ENCODE measurements around the gene TMEM161A. TPM values are rescaled to one million over a fixed set of nuclear protein-coding genes. Genes with fewer than 3 reads are reported as not detected.

TMEM161A gene
- total RNA-seq, 1 experiment from 2014 or later, result 76.0 TPM

DNA sequence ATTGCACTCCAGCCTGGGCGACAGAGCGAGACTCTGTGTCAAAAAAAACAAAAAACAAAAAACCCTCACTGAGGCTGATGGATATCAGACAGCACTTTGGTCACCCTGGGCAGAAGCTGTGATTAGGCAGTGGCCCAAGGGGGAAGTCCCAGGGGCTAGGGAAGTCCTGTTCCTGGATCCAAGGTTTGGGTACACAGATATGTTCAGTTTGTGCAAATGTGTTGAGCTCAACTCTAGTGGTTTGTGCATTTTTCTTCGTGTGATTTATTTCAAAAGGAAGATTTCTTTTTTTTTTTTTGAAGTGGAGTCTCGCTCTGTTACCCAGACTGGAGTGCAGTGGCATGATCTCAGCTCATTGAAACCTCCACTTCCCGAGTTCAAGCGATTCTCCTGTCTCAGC lies 19.5 kb upstream of the TMEM161A start:
- CTCF ChIA-PET, result interaction anchor here (1.6 kb wide), 1 partner anchor 10 kb away, joined by 3 read pairs; no protein-coding TSS in a partner anchor
- BruUV-seq (replicated peaks), result no TSS peak

More for the DNA sequence above, 19.5 kb upstream of the TMEM161A start:
- intact Hi-C loops (cut with micrococcal nuclease), result no loop called here
- Histone ChIP-seq H3K27ac (ENCODE audit: low read depth, low read length) (no peak overlapping the region), H3K4me2 (ENCODE audit: low read length) (no peak overlapping the region), H3K79me2 (ENCODE audit: insufficient read depth, low read length) (no peaks in the 10 kb centered on the region), H3K4me1 (ENCODE audit: control insufficient read depth in 1 of 2, insufficient read depth in 2 of 2, low read length in 2 of 2) (no peaks in the 10 kb centered on the region), H3K9me3 (ENCODE audit: control insufficient read depth in 1 of 2, insufficient read depth in 1 of 2, low read depth in 1 of 2, low read length in 2 of 2) (no peaks in the 10 kb centered on the region), H3K4me3 (replicated peaks in 1 of 2; ENCODE audit: low read depth in 1 of 2, low read length in 2 of 2) (no peak overlapping the region), H4K20me1 (ENCODE audit: insufficient read depth) (no peaks in the 10 kb centered on the region), H3K27me3 (ENCODE audit: insufficient read depth, low read length) (no peaks in the 10 kb centered on the region), H3K36me3 (ENCODE audit: control insufficient read depth in 1 of 2, insufficient read depth in 2 of 2, low read length in 2 of 2) (no peaks in the 10 kb centered on the region), H3K9me2 (ENCODE audit: insufficient read depth) (no peaks in the 10 kb centered on the region), H3K9ac (ENCODE audit: low read length) (no peak overlapping the region), H2AFZ (ENCODE audit: low read depth, low read length, poor library complexity, severe bottlenecking) (no peak overlapping the region)
- TF ChIP-seq SIN3A (IDR thresholded peaks at IDR 0.05; ENCODE audit: low read depth) (no peak), EGR1 (IDR thresholded peaks at IDR 0.05; ENCODE audit: low read depth) (no peak), ELF1 (IDR thresholded peaks at IDR 0.05; ENCODE audit: borderline replicate concordance, low read depth) (no peak), CEBPB (IDR thresholded peaks at IDR 0.05; ENCODE audit: low read depth) (no peak), EZH2phosphoT487 (IDR thresholded peaks at IDR 0.05; ENCODE audit: borderline replicate concordance) (no peak), RAD21 (IDR thresholded peaks at IDR 0.05; ENCODE audit: low read depth) (no peak), CBX3 (IDR thresholded peaks at IDR 0.05; ENCODE audit: low read depth) (no peak), POLR2AphosphoS5 (IDR thresholded peaks at IDR 0.05; ENCODE audit: low read depth, low read length) (no peak)
- TF ChIP-seq, protein P1, sequence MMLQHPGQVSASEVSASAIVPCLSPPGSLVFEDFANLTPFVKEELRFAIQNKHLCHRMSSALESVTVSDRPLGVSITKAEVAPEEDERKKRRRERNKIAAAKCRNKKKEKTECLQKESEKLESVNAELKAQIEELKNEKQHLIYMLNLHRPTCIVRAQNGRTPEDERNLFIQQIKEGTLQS (IDR thresholded peaks at IDR 0.05), result no peak
- TF ChIP-seq, protein P2, sequence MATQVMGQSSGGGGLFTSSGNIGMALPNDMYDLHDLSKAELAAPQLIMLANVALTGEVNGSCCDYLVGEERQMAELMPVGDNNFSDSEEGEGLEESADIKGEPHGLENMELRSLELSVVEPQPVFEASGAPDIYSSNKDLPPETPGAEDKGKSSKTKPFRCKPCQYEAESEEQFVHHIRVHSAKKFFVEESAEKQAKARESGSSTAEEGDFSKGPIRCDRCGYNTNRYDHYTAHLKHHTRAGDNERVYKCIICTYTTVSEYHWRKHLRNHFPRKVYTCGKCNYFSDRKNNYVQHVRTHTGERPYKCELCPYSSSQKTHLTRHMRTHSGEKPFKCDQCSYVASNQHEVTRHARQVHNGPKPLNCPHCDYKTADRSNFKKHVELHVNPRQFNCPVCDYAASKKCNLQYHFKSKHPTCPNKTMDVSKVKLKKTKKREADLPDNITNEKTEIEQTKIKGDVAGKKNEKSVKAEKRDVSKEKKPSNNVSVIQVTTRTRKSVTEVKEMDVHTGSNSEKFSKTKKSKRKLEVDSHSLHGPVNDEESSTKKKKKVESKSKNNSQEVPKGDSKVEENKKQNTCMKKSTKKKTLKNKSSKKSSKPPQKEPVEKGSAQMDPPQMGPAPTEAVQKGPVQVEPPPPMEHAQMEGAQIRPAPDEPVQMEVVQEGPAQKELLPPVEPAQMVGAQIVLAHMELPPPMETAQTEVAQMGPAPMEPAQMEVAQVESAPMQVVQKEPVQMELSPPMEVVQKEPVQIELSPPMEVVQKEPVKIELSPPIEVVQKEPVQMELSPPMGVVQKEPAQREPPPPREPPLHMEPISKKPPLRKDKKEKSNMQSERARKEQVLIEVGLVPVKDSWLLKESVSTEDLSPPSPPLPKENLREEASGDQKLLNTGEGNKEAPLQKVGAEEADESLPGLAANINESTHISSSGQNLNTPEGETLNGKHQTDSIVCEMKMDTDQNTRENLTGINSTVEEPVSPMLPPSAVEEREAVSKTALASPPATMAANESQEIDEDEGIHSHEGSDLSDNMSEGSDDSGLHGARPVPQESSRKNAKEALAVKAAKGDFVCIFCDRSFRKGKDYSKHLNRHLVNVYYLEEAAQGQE (IDR thresholded peaks at IDR 0.05; ENCODE audit: low read depth), result no peak
- no peak for DNase-seq (ENCODE audit: low read depth, low spot score)
- POLR2A ChIA-PET, result no interaction called here
- RAD21 ChIA-PET (ENCODE audit: low non-redundant PET in 1 of 2, low total read pairs in 2 of 2, uncharacterized antibody in 2 of 2, unreplicated experiment in 2 of 2), result no interaction called here
- no peak for ATAC-seq
